Right renal cortex interstitium (tissue), 3 donors: ENCODE results near the gene ATP2B1. TPM values are rescaled to one million over a fixed set of nuclear protein-coding genes. Genes with fewer than 3 reads are reported as not detected.
"Not testable (repeated sequence)": the region's sequence is repeated elsewhere in the genome, so short reads cannot be mapped to it uniquely, and the experiment has no call there.

ENCODE experiments used
- DNase-seq, 3 donors: peaks; one replicate each; pipeline ENCODE4 v3.0.0-alpha.2; 2013; ENCODE audit warnings: low read depth in 3 of 3, low spot score in 2 of 3
- polyA plus RNA-seq, 3 donors: library from polyadenylated mRNA; unstranded; fragments of 120-200 nt; gene quantifications; one replicate each; pipeline ENCODE4 v1.2.1, GENCODE V29; 2013; ENCODE audit not compliant: insufficient read length in 3 of 3

ATP2B1 gene
- polyA plus RNA-seq, result 100 to 1,000 TPM in 2 of 3 donors, 10 to 100 TPM in 1; 96.6 to 123 (median 100) TPM

- peak in 1 of 3 donors; percentile 69 for DNase-seq
Observed at GRCh38 chr12:89708565-89709156, at the start of gene ATP2B1. ATP2B1 (minus strand) TSS chr12:89708838; CDS start chr12:89655886, 52,952 bp downstream.

- DNase-seq, result not testable (repeated sequence)
Observed at GRCh38 chr12:89757987-89758386, 49.3 kb upstream of the ATP2B1 start.

- DNase-seq, result no peak
Observed at GRCh38 chr12:89756585-89757398, 48.2 kb upstream of the ATP2B1 start.

GRCh38 chr12:89756194-89756584, 47.6 kb upstream of the ATP2B1 start:
- no peak for DNase-seq

- no peak for DNase-seq
Observed at GRCh38 chr12:89753997-89754396, 45.4 kb upstream of the ATP2B1 start.

GRCh38 chr12:89752341-89752740, 43.7 kb upstream of the ATP2B1 start:
- DNase-seq, result no peak

GRCh38 chr12:89750389-89751351, 42.0 kb upstream of the ATP2B1 start:
- no peak for DNase-seq

GRCh38 chr12:89748791-89749190, 40.2 kb upstream of the ATP2B1 start:
- DNase-seq, result no peak

- DNase-seq, result no peak
Observed at GRCh38 chr12:89745286-89745685, 36.6 kb upstream of the ATP2B1 start.

GRCh38 chr12:89742337-89743022, 33.8 kb upstream of the ATP2B1 start:
- DNase-seq, result no peak

- no peak for DNase-seq
Observed at GRCh38 chr12:89740943-89741342, 32.3 kb upstream of the ATP2B1 start.

- DNase-seq, result no peak
Observed at GRCh38 chr12:89736995-89737394, 28.4 kb upstream of the ATP2B1 start.

GRCh38 chr12:89733579-89734201, 25.1 kb upstream of the ATP2B1 start:
- DNase-seq, result no peak

- DNase-seq, result no peak
Observed at GRCh38 chr12:89732522-89732921, 23.9 kb upstream of the ATP2B1 start.

- DNase-seq, result no peak
Observed at GRCh38 chr12:89731614-89732013, 23.0 kb upstream of the ATP2B1 start.

GRCh38 chr12:89731089-89731488, 22.5 kb upstream of the ATP2B1 start:
- no peak for DNase-seq

- DNase-seq, result no peak
Observed at GRCh38 chr12:89729946-89730459, 21.4 kb upstream of the ATP2B1 start.

- no peak for DNase-seq
Observed at GRCh38 chr12:89723276-89723675, 14.6 kb upstream of the ATP2B1 start.

- DNase-seq, result no peak
Observed at GRCh38 chr12:89721291-89721987, 12.8 kb upstream of the ATP2B1 start.
